PFSK-1 (cell line): ENCODE measurements around the gene IGF2R.

Experiments
- FOXP2 ChIP-seq: optimal IDR thresholded peaks from 2 replicates; pipeline ENCODE3; 2011; ENCODE audit warnings: borderline replicate concordance, control low read depth, inconsistent platforms; ENCODE audit not compliant: insufficient read depth; ENCODE audit errors: extremely low read length, extremely low read depth
- POLR2AphosphoS5 ChIP-seq: IDR thresholded peaks from 2 replicates; pipeline ENCODE4 v1.6.1; 2012; ENCODE audit warnings: low read depth, mild to moderate bottlenecking, control low read depth, low read length, moderate library complexity
- REST ChIP-seq, 2 experiments: IDR thresholded peaks; 2 replicates each; pipeline versions ENCODE4 v1.6.1 to v1.8.0; 2011 to 2012; ENCODE audit warnings: low read depth in 2 of 2, low read length in 2 of 2, control low read depth in 1 of 2, inconsistent platforms in 1 of 2, mild to moderate bottlenecking in 1 of 2, moderate library complexity in 1 of 2; ENCODE audit not compliant: insufficient read depth in 1 of 2
- SIN3A ChIP-seq: IDR thresholded peaks from 2 replicates; pipeline ENCODE4 v1.6.1; 2012; ENCODE audit warnings: mild to moderate bottlenecking, low read length, moderate library complexity, borderline replicate concordance; ENCODE audit not compliant: insufficient read depth
- TAF1 ChIP-seq: IDR thresholded peaks from 2 replicates; pipeline ENCODE4 v1.6.1; 2012; ENCODE audit warnings: low read length, control low read depth, borderline replicate concordance; ENCODE audit not compliant: insufficient read depth

IGF2R gene

GRCh38 chr6:160137989-160138835, 169.3 kb downstream of the IGF2R start:
- TF ChIP-seq TAF1 (no peak), REST (IDR thresholded peaks at IDR 0.05; ENCODE audit: insufficient read depth in 1 of 2, low read depth in 2 of 2, low read length in 2 of 2) (no peak), POLR2AphosphoS5 (no peak), SIN3A (no peak), FOXP2 (no peak)

GRCh38 chr6:160138839-160139419, 170.0 kb downstream of the IGF2R start:
- no peak for TF ChIP-seq POLR2AphosphoS5
- no peak for TF ChIP-seq REST (IDR thresholded peaks at IDR 0.05; ENCODE audit: insufficient read depth in 1 of 2, low read depth in 2 of 2, low read length in 2 of 2)
- TF ChIP-seq FOXP2: no peak
- TF ChIP-seq SIN3A: no peak
- no peak for TF ChIP-seq TAF1

GRCh38 chr6:160139420-160139851, 170.6 kb downstream of the IGF2R start:
- TF ChIP-seq FOXP2: no peak
- TF ChIP-seq TAF1: no peak
- TF ChIP-seq REST (IDR thresholded peaks at IDR 0.05; ENCODE audit: insufficient read depth in 1 of 2, low read depth in 2 of 2, low read length in 2 of 2): no peak
- no peak for TF ChIP-seq POLR2AphosphoS5
- TF ChIP-seq SIN3A: no peak

GRCh38 chr6:160141001-160141726, 172.3 kb downstream of the IGF2R start:
- no peak for TF ChIP-seq SIN3A

- no peak for TF ChIP-seq SIN3A
- no peak for TF ChIP-seq FOXP2
- TF ChIP-seq POLR2AphosphoS5: no peak
- no peak for TF ChIP-seq REST (IDR thresholded peaks at IDR 0.05; ENCODE audit: insufficient read depth in 1 of 2, low read depth in 2 of 2, low read length in 2 of 2)
- no peak for TF ChIP-seq TAF1
Measured at GRCh38 chr6:160142115-160142715, 173.3 kb downstream of the IGF2R start.
